ENCODE results near the gene FAM3B.

DNA sequence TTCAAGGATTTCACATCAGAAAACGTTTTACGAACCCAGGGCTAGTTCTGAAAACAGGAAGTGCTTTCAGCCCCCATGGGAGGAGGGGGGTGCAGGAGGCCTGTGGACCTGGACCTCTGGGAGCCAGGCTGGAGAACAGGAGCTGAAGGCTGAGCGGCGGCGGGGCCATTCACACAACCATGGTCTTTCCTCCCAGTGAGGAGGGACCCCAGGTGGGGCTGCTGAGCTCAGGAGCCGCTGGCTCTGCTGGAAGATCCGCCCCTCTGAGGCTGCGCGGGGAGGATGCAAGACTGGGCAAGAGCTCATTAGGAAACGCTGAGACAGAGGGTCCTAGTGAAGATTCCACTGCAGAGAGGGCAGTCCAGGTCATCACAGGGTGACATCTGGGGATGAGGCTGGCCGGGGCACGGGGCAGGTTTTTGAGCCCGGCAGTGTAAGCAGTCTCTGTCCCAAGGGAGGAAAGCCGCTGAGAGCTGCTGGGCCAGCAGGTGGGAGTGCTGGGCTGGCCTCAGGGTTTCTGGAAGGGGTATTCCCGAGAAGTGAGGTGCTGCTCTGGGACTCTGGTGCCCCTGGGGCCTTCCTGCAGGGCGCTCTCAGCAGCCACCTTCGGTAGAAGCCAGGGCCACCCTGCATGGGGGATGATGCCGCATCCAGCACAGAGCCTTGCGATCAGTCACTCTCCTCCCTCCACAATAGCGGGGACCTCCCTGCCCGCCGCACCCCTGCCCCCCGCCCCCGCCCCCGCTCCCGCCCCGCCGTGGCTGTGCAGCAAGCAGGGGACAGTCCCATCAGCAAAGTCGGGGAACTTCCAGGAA, 52.7 kb downstream of the FAM3B start:
- TF ChIP-seq POLR2AphosphoS5 (IDR thresholded peaks at IDR 0.05; ENCODE audit: low read depth, low read length) (peak; percentile 67; the same call in 1 of the 2 replicates), PAX5 (IDR thresholded peaks at IDR 0.05; ENCODE audit: insufficient read depth, low read length, severe bottlenecking) (no peak), POLR2A (IDR thresholded peaks at IDR 0.05; ENCODE audit: low read depth, low read length) (no peak; the same call in 1 of the 2 replicates), TAF1 (IDR thresholded peaks at IDR 0.05; ENCODE audit: low read depth, low read length) (0 out of 2 replicates have a peak, but pooled peaks have one; percentile 29), POU2F2 (IDR thresholded peaks at IDR 0.05; ENCODE audit: low read depth, low read length) (0 out of 2 replicates have a peak, but pooled peaks have one; percentile 22), SPI1 (IDR thresholded peaks at IDR 0.05; ENCODE audit: low read depth, low read length) (peak; percentile 97)

Measured in GM12891 (cell line).